GM21786 (cell line): ENCODE data around the gene HAUS7.

Source experiments
- ATAC-seq: cut with Tn5 transposase; IDR thresholded peaks from one replicate; pipeline ENCODE4 v1.9.1; 2021; ENCODE audit not compliant: unreplicated experiment

The HAUS7 gene

GRCh38 chrX:153470411-153471363 is at the start of gene HAUS7:
Gene HAUS7 (minus strand): TSS chrX:153470576. CDS start chrX:153470557, 19 bp downstream.
- ATAC-seq, result peak; percentile 85

- no peak for ATAC-seq
Observed at GRCh38 chrX:153519569-153520286, 49.4 kb upstream of the HAUS7 start.

- no peak for ATAC-seq
Observed at GRCh38 chrX:153517946-153518834, 47.8 kb upstream of the HAUS7 start.

GRCh38 chrX:153517423-153517822 is 47.0 kb upstream of the HAUS7 start, which contains the start of gene ATP2B3:
Gene ATP2B3 (plus strand): TSS chrX:153517642. CDS start chrX:153536248, 18,606 bp downstream.
- no peak for ATAC-seq

GRCh38 chrX:153516073-153516472 is 45.7 kb upstream of the HAUS7 start:
- ATAC-seq, result no peak

- no peak for ATAC-seq
Observed at GRCh38 chrX:153515435-153515834, 45.1 kb upstream of the HAUS7 start.

- no peak for ATAC-seq
Observed at GRCh38 chrX:153514259-153514658, 43.9 kb upstream of the HAUS7 start.

GRCh38 chrX:153513265-153513664 is 42.9 kb upstream of the HAUS7 start:
- ATAC-seq, result no peak

- no peak for ATAC-seq
Observed at GRCh38 chrX:153512501-153512893, 42.1 kb upstream of the HAUS7 start.

- ATAC-seq, result no peak
Observed at GRCh38 chrX:153511784-153512500, 41.6 kb upstream of the HAUS7 start.

- no peak for ATAC-seq
Observed at GRCh38 chrX:153510383-153510782, 40.0 kb upstream of the HAUS7 start.

GRCh38 chrX:153509592-153509991 is 39.2 kb upstream of the HAUS7 start:
- no peak for ATAC-seq

GRCh38 chrX:153507484-153508178 is 37.3 kb upstream of the HAUS7 start:
- peak; percentile 96 for ATAC-seq

- ATAC-seq, result no peak
Observed at GRCh38 chrX:153505361-153505760, 35.0 kb upstream of the HAUS7 start.

- no peak for ATAC-seq
Observed at GRCh38 chrX:153504445-153505016, 34.2 kb upstream of the HAUS7 start.

GRCh38 chrX:153502796-153503195 is 32.4 kb upstream of the HAUS7 start:
- ATAC-seq, result no peak

- no peak for ATAC-seq
Observed at GRCh38 chrX:153502131-153502530, 31.8 kb upstream of the HAUS7 start.

GRCh38 chrX:153501530-153501929 is 31.2 kb upstream of the HAUS7 start:
- no peak for ATAC-seq

GRCh38 chrX:153500676-153501280 is 30.4 kb upstream of the HAUS7 start:
- no peak for ATAC-seq
